Activated CD8-positive, alpha-beta memory T cell treated with anti-CD3 and anti-CD28 coated beads, Interleukin-2, amount 50 U/mL, for 1 hour (primary cell): Measurements from ENCODE around the gene PRKD1.
"Not testable (repeated sequence)": the region's sequence is repeated elsewhere in the genome, so short reads cannot be mapped to it uniquely, and the experiment has no call there.

Experiments
- DNase-seq: peaks from one replicate; pipeline ENCODE4 v3.0.0-alpha.2; 2020; ENCODE audit errors: extremely low read depth

PRKD1 gene

DNA sequence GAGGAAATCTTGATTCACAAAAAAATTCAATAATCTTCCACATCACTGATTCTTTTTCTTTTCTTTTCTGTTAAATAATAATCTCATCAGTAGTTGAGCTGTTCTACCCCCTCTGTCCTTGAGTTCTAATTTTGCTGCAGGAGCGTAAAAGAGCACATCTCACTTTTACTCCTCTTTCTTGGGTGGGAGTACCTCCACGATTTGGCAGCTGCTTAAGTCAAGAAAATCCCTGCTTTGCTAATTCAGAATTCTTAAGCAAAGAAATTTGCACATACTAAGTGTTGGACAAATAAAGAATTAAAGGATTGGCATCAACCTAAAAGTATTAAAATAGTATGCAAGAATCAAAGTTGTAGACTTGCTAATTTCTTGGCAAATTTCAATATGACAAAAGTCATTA lies 128.8 kb downstream of the PRKD1 start:
- no peak for DNase-seq

DNA sequence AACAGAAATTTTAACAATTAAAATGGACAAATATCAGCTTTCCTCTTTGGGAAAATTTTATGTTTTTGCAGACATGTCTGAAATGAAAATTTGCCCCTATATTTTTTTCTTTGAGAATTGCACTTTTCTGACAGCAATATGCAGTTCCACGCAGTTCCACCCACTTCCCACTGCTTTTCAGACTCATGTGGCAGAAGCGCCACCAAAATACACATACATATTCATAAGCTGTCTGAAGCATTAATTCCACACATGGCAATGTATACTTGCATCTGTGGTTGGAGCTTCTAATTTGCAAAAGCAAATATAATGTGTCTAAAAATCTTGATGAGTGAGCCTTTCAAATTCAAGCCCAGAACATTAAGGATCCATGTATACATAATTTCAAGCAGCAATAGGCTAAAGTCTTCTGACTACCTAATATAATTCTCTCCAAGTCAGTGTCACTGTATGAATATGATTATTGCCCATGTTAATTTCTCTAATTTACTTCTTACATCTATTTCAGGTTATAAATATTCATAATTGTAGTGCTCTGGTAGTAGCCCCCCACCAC lies 129.5 kb downstream of the PRKD1 start:
- DNase-seq: no peak

DNA sequence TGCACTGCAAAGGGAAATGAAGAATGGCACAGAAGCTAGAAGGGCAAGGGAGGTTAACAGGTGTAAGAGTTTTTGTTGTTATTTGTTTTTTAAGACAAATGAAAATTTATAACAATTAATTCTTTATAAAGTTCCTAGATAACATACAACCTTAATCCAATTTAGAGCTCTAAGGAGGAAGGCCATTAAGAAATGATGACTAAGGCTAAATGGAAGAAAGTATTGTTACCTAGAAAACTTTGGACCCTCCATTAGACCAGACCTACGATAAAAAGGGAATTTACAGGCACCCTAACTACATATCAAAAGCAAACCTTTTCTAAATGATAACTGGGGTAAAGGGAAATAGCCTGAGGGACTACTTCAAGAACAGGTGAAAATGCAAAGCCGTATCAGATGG lies 130.8 kb downstream of the PRKD1 start:
- DNase-seq: no peak

DNA sequence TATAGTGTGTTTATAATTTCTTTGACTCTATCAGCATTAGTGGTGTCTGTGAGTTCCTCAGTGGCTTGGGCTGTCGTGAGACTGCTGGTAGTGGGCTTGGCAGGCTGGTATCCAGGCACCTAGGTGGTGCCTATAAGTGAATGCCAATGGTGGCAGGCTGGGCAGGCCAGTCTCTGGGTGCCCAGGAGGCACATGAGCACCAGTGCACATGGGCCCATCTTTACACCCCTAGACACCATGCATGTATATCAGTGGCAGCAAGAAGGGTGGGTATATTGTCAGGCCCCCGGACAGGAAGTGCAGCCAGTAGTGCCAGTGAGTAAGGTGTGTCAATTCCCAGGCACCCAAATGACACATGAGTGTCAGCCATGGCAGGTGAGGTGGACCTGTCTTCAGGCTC lies 138.2 kb downstream of the PRKD1 start:
- no peak for DNase-seq

DNA sequence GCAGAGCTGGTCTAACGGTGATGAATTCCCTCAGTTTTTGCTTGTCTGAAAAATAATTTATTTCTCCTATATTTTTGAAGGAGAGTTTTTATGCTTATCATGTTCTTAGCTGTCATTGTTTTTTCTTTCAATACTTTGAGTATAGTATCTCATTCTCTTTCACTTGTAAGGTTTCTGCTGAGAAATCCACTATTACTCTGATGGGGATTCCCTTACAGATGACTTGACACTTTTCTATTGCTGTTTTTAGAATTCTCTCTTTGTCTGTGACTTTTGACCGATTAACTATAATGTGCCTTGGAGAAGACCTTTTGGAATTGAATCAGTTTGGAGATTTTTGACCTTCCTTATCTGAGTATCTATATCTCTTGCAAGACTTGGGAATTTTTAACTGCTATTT lies 139.6 kb downstream of the PRKD1 start:
- no peak for DNase-seq

DNA sequence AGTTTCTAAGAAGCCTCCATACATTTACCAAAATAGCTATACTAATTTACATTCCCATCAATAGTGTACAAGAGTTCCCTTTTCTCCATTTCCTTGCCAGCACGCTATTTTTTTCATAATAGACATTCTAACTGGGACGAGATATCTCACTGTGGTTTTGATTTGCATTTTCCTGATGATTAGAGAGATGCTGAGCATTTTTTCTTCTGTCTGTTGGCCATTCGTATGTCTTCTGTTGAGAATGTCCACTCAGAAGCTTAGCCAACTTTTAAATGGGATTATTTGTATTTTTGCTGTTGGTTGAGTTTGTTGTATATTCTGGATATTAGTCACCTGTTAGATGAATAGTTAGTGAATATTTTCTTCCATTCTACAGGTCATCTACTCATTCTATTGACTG lies 144.1 kb downstream of the PRKD1 start:
- DNase-seq: no peak

DNA sequence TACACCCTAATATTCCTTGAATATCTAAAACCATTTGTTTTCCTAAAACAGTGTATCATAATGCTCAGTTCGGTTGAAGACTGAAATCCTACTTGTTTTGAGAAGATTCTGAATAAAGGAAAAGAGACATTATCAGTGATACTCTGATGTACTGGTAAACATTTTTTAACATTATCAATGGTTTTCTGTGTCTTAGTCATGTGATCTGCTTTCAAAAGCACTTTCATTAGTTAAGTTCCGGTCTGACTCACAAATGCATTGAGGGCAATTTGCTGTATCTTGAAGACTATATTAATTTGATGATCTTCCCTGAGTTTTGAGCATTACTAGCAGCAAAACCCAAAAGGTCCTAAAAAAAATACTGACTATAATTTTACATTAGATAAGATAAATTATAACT lies 145.6 kb downstream of the PRKD1 start:
- DNase-seq: no peak

DNA sequence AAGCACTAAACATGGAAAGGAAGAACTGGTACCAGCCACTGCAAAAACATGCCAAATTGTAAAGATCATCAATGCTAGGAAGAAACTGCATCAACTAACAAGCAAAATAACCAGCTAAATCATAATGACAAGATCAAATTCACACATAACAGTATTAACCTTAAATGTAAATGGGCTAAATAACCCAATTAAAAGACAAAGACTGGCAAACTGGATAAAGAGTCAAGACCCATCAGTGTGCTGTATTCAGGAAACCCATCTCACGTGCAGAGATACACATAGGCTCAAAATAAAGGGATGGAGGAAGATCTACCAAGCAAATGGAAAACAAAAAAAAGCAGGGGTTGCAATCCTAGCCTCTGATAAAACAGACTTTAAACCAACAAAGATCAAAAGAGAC lies 150.5 kb downstream of the PRKD1 start:
- DNase-seq: not testable (repeated sequence)

DNA sequence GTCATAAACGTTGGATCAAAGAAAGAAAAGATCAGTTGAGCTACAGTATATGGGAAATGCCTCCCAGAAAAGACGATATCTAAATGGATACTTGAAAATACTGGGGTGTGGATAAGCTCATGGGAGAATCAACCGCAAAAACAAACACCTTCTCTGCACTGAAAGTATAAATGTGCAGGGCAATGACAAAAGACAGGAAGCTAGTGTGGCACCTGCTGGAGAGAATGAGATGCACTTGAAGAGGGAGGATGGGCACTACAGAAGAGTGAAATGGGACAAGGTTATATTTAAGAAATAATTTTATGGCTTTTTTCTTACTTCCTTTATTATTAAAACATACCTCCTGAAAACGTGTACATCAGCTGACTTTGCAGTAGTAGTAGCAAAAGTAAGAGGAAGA lies 153.7 kb downstream of the PRKD1 start:
- DNase-seq: no peak

DNA sequence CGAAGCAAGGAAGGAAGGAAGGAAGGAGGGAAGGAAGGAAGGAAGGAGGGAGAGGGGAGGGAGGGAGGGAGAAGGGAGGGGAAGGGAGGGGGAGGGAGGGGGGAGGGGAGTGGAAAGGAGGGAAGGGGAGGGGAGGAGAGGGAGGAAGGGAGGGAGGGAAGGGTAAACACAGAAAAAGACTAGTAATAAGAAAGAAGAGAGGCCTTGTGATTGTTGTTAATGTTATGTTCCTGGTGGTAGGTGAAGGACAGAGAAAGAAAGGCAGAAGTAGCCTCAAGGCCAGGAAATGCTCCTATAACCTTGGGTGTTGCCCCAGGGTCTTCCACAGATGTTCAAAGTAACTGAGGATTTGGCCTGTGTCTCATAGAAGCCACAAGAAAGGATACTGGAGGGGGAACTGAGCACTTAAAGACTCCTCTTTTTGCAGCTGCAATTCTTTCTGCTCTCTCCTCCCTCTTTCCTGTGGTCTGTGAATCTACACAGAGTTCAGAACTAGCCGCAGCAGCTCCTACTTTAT lies 164.2 kb downstream of the PRKD1 start:
- DNase-seq: no peak

DNA sequence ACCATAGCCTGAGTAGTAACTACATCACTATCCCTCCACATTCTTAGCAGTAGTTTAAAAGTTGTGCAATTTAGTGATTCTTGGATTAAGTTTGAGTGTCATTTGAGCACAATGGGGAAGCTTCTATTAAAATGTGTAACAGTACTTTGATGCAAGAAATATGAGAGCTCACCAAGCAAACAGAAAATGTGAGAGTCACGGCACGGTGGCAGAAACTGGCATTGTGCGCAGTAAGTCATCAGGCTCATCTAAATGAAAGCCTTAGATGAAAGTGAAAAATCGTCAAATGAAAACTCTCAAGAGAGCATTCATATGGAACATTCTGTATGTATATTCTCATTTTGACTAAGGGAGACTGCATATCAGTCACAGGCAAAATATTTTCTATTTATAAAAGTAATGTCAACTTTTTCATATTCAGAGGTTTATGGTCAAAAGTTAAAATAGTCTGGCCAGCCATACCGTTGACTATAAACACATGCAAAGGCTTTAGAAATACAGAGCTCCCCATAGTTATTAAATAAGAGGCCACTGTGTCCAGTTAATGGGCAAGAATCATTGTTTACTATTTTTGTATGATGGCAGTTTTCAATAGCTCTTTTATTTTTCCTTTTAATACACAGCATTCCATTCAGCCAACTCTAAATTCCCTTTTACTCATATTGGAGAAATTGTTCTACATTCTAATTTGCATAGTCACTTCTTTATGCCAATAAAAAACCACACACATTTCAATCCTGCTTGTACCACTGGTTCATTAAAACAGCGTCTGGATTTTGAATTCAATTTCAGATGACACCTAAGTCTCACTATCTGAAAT lies 167.9 kb downstream of the PRKD1 start:
- DNase-seq: no peak

DNA sequence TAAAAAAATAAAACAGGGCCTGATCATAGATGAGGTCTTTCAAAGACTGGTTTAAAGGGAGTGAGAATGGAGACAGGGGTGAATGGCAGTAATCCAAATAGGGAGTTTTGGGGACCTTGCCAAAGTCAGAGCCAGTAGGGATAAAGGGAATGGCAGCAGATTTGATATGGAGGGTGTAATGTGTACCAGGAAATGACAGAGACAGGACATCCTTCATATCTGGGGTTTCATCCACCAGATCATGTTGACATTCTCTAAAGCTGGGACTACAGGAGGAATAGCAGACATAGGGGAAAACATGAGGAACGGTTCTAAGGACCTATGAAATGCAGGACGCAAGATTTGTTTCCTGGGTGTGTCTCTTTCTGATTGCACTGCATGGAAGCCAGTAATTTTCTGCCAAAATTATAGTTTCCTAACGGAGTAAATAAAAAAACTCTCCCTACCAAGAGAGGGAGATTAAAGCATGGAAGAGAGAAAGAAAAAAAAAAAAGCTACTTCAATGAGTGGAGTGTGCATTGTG lies 169.9 kb downstream of the PRKD1 start:
- DNase-seq: no peak

DNA sequence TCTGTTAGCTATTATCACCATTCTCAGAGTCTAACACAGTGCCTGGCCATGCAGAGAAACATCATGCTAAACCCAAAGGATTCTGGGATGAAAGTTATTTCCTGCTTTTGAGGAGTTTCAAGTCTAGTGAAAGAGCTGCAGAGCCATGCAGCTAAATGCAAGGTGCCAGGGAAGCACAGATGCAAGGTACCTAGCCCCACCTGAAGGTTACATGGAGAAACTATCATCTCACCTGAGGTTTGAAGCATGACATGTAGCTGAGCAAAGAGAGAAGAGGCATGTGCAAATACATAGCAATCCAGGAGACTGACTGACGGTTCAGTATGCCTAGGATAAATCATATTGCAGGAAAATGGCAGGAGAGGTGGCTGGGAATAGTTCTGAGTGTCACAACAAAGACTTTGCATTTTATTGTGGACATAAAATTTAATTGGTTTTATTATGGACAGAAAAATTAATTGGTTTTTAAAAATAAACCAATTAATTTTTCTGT lies 170.4 kb downstream of the PRKD1 start:
- DNase-seq: no peak

DNA sequence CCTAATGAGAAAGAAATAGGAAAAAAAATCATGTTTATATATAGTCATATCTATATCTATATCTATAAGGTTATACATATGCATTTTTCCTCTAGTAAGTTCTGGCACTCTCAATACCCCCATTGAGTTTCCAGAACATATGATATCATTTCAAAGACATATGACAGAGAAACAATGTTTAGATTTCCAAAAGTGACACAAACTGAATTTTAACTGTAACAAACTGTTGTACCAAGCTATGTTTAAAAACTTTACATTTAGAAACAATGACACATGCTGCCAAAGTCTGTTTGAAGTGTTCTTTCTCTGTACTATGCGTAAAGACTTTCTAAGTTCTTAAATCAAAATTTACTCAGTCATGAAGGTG lies 171.6 kb downstream of the PRKD1 start:
- no peak for DNase-seq

DNA sequence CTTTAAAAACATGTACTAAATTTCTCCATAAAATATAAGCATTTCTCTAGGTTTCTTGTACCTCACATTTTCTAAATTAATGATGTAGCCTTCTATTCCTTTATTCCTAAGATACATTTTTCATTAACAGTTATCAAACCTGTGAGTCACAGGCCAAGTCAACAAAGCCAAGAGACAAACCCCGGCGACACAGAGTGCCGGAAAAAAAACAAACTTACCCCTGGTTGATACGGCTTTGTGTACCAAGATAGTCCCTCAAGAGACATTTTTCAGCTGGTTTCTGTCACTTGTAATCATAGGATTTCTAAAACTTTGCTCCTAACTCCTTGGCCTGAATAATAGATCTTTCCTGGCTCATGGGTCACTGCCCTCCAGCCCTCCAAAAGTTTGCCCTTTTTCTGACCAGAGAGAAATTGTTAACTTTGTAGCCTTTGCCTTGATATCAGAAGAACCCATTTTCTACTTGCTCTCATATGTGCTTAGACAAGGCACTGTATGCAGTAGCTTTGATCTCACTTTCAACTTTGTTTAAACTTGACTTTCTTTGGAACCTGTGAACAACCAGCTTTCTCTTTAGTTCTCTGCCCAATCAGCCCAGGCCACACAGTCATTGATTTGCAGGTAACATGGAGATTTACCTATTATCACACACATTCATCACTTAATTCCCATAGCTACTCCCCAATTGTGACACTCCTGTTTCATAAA lies 172.2 kb downstream of the PRKD1 start:
- no peak for DNase-seq

DNA sequence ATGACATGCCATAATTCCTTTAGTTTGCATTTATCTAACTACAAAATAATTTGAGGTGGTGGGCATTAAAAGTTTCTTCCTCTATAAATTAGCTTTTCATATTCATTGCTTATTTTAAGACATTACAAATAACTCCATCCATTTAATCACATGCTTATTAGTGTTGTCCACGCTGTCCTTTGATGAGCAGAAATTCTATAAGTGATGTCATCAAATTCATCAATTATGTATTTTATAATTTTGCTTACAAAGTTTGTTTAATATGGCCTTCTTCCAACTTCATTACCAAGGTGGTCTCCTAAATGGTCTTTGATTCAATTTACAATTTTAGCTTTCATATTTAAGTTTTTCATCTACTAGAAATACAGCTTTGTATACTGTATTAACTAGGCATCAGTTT lies 173.5 kb downstream of the PRKD1 start:
- DNase-seq: no peak

DNA sequence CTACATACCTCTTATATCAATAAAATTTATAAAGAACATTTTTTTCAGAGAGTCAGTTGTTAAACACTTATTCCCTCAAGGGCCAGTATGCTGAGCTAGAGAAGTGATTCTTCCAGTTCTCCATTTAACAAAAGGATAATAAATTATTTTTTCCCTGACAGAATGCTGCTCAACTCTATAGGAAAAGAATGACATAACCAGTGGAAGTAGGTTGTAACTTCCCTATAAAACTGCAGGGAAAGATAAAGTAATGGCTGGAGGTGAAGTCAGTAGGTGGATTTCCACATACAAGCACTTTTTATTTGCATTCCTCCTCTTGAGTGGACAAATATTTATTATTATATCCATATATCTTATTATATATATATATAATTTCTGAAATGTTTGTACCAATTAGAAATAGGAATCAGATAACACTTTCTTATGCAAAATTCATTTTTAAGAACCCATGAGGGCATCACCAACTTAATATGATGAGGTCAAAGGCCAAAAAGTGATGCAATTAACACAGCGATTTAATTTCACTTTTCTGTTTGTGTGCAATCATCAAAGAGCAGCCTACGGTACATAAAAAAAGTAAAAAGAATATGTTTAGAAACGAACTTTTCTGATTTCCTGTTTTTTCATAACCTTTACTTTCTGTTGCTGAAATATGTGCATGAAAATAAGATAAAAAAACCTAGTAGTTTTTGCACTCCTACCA lies 175.3 kb downstream of the PRKD1 start:
- DNase-seq: no peak

DNA sequence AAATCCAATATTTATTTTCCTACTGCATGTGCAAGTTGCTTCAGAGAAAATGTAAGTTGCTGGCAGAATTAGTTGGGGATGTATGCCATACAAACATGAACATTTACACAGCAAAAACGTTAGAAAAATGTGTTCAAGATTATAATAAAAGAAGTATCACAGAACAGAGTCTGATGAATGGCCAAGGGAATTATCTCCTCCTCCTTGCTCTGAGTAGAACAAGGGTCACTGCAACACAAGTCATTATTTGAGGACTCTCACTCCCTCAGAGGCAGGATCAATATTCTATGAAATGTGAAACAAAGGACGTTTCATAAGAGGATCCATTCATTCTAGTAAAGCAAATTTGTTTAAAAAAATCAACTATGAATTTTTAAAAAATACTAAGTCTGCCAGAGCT lies 177.8 kb downstream of the PRKD1 start:
- no peak for DNase-seq

DNA sequence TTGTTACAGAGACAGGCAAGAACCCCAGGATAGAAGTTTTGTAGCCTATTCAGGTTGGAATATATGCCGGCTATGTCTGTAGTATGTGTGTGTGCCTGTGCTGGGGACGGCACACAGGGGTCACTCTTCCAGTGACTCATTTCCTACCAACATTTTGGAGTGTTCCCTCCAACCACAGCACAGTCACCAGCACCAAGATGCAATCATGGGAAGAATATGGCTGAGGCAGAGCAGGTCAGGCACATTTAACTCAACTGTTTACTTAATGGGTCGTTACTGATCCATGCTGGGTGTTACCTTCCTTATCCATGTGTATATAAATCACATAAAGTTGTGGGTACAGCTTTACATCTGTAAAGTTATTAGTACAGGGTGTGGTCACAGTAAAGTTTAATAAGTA lies 178.3 kb downstream of the PRKD1 start:
- DNase-seq: no peak

DNA sequence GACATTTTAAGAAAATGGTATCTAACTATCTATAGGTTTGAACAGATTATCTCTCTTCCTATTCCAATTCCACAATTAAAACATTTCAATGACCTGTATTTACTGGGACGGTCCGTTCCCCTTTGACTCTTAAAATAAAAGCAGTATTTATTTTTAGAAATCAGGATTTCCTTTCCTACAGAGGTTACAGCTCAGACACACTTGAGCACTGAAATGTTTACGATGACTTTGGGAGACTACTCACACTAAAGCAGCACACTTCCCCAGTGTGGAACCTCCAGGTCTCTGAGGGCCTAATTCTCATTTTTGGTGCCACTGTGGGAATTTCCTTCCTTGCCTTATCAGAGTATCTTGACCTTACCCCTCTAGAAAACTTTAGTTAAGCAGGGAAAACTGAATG lies 181.8 kb downstream of the PRKD1 start:
- no peak for DNase-seq

DNA sequence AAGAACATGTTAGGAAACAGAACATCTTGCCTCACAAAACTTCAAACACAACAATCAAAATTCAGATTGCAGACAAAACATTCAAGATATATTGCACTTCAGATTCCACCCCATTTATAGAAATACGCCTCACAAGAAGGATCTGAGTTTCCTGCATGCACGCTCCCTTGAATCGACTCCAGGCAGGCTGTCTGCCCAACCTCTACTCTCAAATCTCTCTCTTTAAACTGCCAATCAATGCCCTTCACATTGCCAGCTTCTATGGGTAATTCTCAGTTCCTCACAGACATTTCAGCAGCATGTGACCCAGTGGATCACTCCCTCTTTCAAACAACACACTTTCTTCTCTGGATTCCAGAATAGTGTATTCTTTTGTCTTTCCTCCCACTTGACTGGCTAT lies 184.1 kb downstream of the PRKD1 start:
- no peak for DNase-seq

DNA sequence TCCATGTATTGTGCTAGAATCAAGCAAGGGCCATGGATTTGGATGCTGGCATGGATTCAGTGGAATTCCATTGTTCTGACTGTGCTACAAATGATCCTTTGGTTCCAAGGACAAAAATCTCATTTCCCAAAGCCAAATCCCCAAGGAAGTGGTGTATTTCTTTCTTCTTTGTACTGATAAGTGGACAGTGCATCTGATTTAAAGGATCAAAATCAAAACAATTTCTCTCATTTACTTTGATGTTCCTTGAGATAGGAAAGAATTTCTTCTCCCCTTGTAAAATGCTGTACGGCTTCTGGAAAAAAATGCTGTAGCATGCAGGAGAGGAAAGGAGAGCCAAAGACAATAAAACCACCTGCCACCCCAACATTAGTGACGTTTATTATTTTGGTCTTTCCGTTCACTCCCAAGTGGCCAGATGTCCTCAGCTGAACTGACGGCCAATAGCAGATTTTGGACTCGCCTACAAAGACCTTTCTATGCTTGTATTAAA lies 185.7 kb downstream of the PRKD1 start:
- DNase-seq: no peak
